NCI-H2227 treated with DMSO at 0.1 percent for 48 hours (cell line): ENCODE data around the gene MNX1.

Experiments used
- DNase-seq: peaks from one replicate; lab custom pipeline; 2025; lab: John Stamatoyannopoulos, UW

Gene MNX1

DNA sequence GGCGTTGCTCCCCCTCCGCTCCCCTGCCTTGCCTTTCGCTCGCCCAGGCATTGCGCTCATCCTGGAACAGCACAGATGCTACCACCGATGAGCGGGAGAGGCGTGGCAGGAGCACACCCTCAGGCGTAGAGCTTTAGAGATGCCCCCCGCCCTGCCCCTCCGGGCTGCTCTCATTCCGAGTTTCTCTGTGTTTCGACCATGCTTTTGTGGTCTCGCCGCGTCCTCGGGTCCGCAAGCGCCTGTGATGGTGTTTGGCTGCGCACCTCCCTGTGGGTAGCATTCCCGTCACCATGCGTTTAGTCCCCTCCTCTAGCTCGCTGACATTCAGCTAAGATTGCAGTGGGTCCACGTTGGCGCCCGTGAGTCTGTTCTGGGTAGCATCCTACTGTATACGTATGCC is 42.3 kb downstream of the MNX1 start:
- DNase-seq = no peak

DNA sequence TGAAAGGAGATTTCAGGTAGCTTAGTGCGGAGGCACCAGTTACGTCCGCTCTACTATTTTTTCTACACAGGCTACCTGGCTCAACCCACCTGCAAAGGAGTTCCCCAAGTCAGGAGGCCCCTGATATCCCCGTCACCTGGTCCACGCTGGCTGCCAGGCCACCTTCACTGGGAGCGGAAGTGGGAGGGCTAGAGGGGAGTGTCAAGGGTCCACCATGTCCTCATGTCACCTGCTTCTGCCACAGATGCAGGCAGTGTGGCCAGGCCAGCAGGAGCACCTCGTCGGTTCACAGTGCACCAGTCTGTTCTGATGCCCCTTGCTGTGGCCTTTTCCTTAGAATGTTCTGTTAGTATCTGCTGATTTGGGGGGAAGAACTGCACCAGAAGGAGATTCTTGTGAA is 44.1 kb downstream of the MNX1 start:
- DNase-seq = no peak

DNA sequence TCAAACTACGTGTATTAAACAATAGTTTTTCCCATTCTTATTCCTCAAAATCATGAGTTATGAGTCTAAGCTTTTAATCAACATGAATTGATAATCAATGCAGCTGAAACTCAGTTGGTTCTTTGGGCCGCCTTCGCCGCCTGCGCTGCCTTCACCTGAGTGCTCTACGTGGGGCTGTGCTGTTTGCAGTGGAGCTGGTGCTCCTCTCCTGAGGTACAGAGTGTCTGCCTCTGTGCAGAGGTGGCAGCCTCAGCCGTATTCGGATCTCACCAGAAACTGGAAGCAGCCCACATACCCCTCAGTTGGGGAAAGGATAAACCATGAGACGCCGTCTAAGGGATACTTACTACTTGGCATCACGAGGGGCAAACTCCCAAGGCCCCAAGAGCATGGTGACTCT is 45.5 kb downstream of the MNX1 start:
- DNase-seq = no peak

DNA sequence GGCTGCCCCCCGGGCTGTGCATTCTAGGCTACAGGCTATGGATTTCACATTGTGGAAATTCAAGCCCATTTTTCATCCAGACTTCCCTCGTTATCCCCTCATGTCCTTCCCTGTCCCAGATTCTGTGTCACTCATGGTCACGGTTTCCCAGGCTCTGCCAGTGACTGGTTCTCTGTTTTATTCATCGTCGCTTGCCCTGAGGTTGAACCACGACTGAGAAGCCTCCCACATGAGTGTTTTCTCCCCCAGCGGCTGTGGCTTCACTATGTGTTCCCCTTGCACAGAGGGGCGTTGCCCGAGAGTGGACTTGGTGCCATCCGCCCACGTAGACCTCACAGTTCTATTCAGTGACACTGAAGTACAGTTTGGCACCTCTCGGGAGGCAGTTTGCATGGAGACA is 47.0 kb downstream of the MNX1 start:
- no peak for DNase-seq

DNA sequence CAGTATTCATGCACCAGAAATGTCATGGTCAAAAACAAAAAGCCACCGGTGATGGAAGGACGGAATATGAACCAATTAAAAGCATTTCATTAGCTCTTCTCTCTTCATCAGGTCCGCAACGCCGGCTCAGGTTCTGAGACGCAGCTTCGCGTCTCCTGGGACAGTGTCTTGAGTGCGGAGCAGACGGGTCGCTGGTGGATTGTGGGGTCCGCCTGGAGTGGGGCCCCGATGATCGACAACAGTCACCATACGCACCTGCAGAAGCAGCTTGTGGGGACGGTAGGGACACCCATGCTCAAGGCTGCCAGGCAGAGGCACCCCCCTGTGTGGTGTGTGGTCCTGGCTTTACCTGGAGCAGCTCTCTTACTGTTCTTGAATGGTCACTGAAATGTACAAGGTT is 47.6 kb downstream of the MNX1 start:
- DNase-seq = no peak

- DNase-seq = no peak
These were observed 48.3 kb downstream of the MNX1 start for GRCh38 chr7:156962145-156962544.

DNA sequence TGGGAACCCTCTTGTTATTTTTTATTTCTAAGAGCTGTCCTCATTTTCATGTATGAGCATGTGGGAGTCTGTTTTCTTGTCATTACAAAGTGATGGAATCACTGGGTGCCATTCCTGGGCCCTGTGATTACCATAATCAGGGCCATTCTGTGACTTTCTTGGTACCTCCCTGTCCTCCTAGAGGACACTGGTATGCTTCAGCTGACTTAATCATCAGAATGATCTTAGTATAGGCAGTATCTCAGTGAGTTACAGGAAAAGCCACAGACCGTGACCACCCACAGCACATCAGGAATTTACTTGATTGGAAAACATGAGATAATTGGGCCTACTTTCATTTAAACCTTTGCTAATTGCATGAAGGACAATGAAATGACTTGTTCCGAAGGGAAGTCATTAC is 53.7 kb downstream of the MNX1 start:
- no peak for DNase-seq

DNA sequence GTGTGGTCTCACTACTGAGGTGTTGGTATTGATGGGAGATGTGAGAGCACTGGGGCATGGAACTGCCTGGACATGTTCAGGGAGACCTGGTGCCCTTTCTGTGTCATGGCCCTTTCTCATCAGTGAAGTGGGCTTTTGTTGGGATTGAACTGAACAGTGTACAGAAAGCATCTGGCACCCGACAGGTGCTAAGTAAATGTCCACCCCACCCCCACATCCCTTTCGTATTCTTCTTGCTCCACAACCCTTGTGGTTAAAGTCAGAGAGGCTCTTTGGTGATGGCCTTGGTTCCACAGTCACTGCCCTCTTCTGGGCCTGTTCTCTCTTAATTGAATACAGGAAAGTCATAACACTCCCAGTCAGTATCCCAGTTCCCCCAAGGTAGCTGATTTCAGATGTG is 55.5 kb downstream of the MNX1 start:
- no peak for DNase-seq
